Parietal lobe (tissue), 1 donor: Measurements from ENCODE around the gene C1QBP. TPM values are rescaled to one million over a fixed set of nuclear protein-coding genes. Genes with fewer than 3 reads are reported as not detected.

Experiments
- total RNA-seq: library from RNA; depleted of rRNA; stranded (reverse); fragments of >200 nt; gene quantifications from one replicate; pipeline ENCODE4 v1.2.3, GENCODE V29; 2014

The C1QBP gene
- 90.1 TPM for total RNA-seq

GRCh38 chr17:5438716-5439445, at the start of gene C1QBP:
Gene C1QBP (minus strand): TSS chr17:5439155. CDS start chr17:5439073, 82 bp downstream.

GRCh38 chr17:5486206-5487124, 47.5 kb upstream of the C1QBP start, which contains the start of gene MIS12:
Gene MIS12 (plus strand): TSS chr17:5486566. CDS start chr17:5488863, 2,297 bp downstream.

GRCh38 chr17:5485270-5486205, 46.6 kb upstream of the C1QBP start, which contains the start of gene DERL2:
Gene DERL2 (minus strand): TSS chr17:5486178. CDS start chr17:5486161, 17 bp downstream.

DNA sequence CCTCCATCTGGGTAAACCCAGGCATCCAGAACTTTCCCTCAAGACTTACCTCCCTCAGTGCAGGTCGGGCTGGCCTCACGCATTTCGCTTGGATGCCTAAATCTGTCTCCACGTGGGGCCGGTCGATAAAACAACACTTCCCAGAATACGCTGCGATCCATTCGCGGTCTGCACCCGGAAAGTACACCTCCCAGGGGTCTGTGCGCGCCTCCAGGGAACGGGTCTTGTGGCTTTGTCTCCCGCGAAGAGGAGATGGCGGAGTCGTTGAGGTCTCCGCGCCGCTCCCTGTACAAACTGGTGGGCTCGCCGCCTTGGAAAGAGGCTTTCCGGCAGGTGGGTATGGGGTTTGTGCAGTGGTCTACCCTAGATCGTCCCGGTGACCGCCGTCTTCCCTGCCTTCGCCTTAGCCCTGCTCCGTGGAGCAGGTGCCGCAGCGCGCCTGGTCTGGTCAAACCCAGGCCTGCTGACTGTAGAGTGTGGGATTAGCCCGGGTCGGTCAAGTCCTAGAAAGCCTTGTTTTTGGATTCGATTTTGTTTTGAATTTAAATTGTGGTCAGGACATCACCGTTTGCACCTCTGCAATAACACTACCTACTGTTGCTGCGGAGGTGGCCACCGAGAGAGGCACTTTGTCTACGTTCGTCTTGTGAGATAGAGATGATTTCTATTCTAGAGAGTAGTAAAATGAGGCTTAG, 18.8 kb downstream of the C1QBP start, which contains the start of gene RPAIN:
Gene RPAIN, plus strand, starts transcription at position 224 of the 695 bp plus-strand sequence. Its CDS starts 29 bp downstream, at position 253.

GRCh38 chr17:5419356-5419958, 19.5 kb downstream of the C1QBP start, which contains the start of gene NUP88:
Gene NUP88 (minus strand): TSS chr17:5419662. CDS start chr17:5419650, 12 bp downstream.

Other genes with a start within 250 kb of the C1QBP start
- gene ZNF594, start 247.3 kb downstream of the C1QBP start, total RNA-seq: 53.8 TPM
- not detected for gene SCIMP, start 204.3 kb downstream of the C1QBP start, total RNA-seq
- 103 TPM for gene RABEP1, start 156.9 kb downstream of the C1QBP start, total RNA-seq
- gene NUP88, start 19.5 kb downstream of the C1QBP start, total RNA-seq: 124 TPM
- 133 TPM for gene RPAIN, start 19.0 kb downstream of the C1QBP start, total RNA-seq
- 18.8 TPM for gene DHX33, start 29.8 kb upstream of the C1QBP start, total RNA-seq
- gene DERL2, start 47.0 kb upstream of the C1QBP start, total RNA-seq: 31.6 TPM
- 32.9 TPM for gene MIS12, start 47.4 kb upstream of the C1QBP start, total RNA-seq
- 73.6 TPM for gene NLRP1, start 145.4 kb upstream of the C1QBP start, total RNA-seq